IgD-negative memory B cell (primary cell): ENCODE measurements around the gene ARSB. TPM values are rescaled to one million over a fixed set of nuclear protein-coding genes. Genes with fewer than 3 reads are reported as not detected.

ENCODE experiments used
- H3K27ac Mint-ChIP-seq, 3 donors: one replicate each; pipeline ENCODE4 v1.8.0; 2020 to 2022; ENCODE audit warnings: mild to moderate bottlenecking in 3 of 3, mixed read lengths in 3 of 3, moderate library complexity in 1 of 3
- H3K27me3 Mint-ChIP-seq: one replicate; pipeline ENCODE4 v1.8.0; 2021; ENCODE audit warnings: mixed read lengths
- H3K36me3 Mint-ChIP-seq: one replicate; pipeline ENCODE4 v1.8.0; 2020; ENCODE audit warnings: mild to moderate bottlenecking, mixed read lengths
- H3K4me1 Mint-ChIP-seq, 3 donors: one replicate each; pipeline ENCODE4 v1.8.0; 2020 to 2022; ENCODE audit warnings: mixed read lengths in 3 of 3, mild to moderate bottlenecking in 1 of 3
- H3K4me3 Mint-ChIP-seq, 4 donors: one replicate each; pipeline ENCODE4 v1.8.0; 2020 to 2022; ENCODE audit warnings: mild to moderate bottlenecking in 4 of 4, mixed read lengths in 4 of 4, moderate library complexity in 3 of 4
- H3K9me3 Mint-ChIP-seq, 3 donors: one replicate each; pipeline ENCODE4 v1.8.0; 2020 to 2021; ENCODE audit warnings: mixed read lengths in 3 of 3, mild to moderate bottlenecking in 1 of 3
- polyA plus RNA-seq: library from polyadenylated mRNA; unstranded; fragments of 300-500 nt; fragmentation: Illumina TruSeq; gene quantifications from one replicate; pipeline ENCODE4 v1.2.3, GENCODE V29; 2021

ARSB gene
- polyA plus RNA-seq, 1 donor from 2014 or later, result 4.5 TPM

GRCh38 chr5:78908173-78909061 lies 76.7 kb downstream of the ARSB start:
- Mint-ChIP-seq H3K4me1 (peaks cover 21 to 30% (median 24%) of the 10 kb centered on the region in 3 donors), H3K9me3 (no peaks in the 10 kb centered on the region)

GRCh38 chr5:78907255-78907891 lies 77.7 kb downstream of the ARSB start:
- H3K27me3 Mint-ChIP-seq, result no peaks in the 10 kb centered on the region
- H3K36me3 Mint-ChIP-seq, result peaks cover 14% of the 10 kb centered on the region
- H3K4me3 Mint-ChIP-seq, result peak overlapping the region in 1 of 4 donors; percentile 38
- H3K9me3 Mint-ChIP-seq, result no peaks in the 10 kb centered on the region
- H3K27ac Mint-ChIP-seq, result peak overlapping the region in 1 of 3 donors; percentile 57
- peaks cover 21 to 30% (median 24%) of the 10 kb centered on the region in 3 donors for H3K4me1 Mint-ChIP-seq

More at GRCh38 chr5:78908173-78909061, 76.7 kb downstream of the ARSB start:
- H3K36me3 Mint-ChIP-seq, result peaks cover 11% of the 10 kb centered on the region
- no peaks in the 10 kb centered on the region for H3K27me3 Mint-ChIP-seq
- H3K27ac Mint-ChIP-seq, result no peak overlapping the region
- no peak overlapping the region for H3K4me3 Mint-ChIP-seq

GRCh38 chr5:78905084-78905938 lies 79.8 kb downstream of the ARSB start:
- Mint-ChIP-seq H3K27ac (no peak overlapping the region), H3K9me3 (peaks cover 0 to 4% (median 1%) of the 10 kb centered on the region in 3 donors), H3K27me3 (no peaks in the 10 kb centered on the region), H3K4me1 (peaks cover 16 to 28% (median 24%) of the 10 kb centered on the region in 3 donors), H3K36me3 (peaks cover 16% of the 10 kb centered on the region), H3K4me3 (peak overlapping the region in 2 of 4 donors; percentile 83 to 87)

- Mint-ChIP-seq H3K27me3 (no peaks in the 10 kb centered on the region), H3K9me3 (peaks cover 1 to 13% (median 8%) of the 10 kb centered on the region in 3 donors), H3K36me3 (peaks cover 11% of the 10 kb centered on the region), H3K4me1 (peaks cover 16 to 28% (median 17%) of the 10 kb centered on the region in 3 donors), H3K27ac (no peak overlapping the region), H3K4me3 (no peak overlapping the region)
These were observed 81.2 kb downstream of the ARSB start for GRCh38 chr5:78903861-78904260.

GRCh38 chr5:78903353-78903752 lies 81.8 kb downstream of the ARSB start:
- Mint-ChIP-seq H3K27me3 (no peaks in the 10 kb centered on the region), H3K36me3 (peaks cover 11% of the 10 kb centered on the region), H3K4me3 (no peak overlapping the region), H3K27ac (no peak overlapping the region), H3K9me3 (peaks cover 1 to 14% (median 10%) of the 10 kb centered on the region in 3 donors), H3K4me1 (peaks cover 16 to 26% (median 17%) of the 10 kb centered on the region in 3 donors)

- Mint-ChIP-seq H3K27me3 (no peaks in the 10 kb centered on the region), H3K36me3 (peaks cover 9% of the 10 kb centered on the region), H3K9me3 (peaks cover 1 to 14% (median 10%) of the 10 kb centered on the region in 3 donors)
These were observed 85.2 kb downstream of the ARSB start for GRCh38 chr5:78899922-78900362.

GRCh38 chr5:78896132-78896531 lies 89.0 kb downstream of the ARSB start:
- Mint-ChIP-seq H3K27me3 (no peaks in the 10 kb centered on the region), H3K36me3 (peaks cover 2% of the 10 kb centered on the region), H3K27ac (no peak overlapping the region), H3K4me3 (peak overlapping the region in 1 of 4 donors; percentile 7), H3K9me3 (peaks cover 3 to 10% (median 10%) of the 10 kb centered on the region in 3 donors), H3K4me1 (peaks cover 7 to 10% (median 8%) of the 10 kb centered on the region in 3 donors)

More at GRCh38 chr5:78899922-78900362, 85.2 kb downstream of the ARSB start:
- H3K4me1 Mint-ChIP-seq, result peaks cover 0 to 3% (median 0%) of the 10 kb centered on the region in 3 donors
- H3K27ac Mint-ChIP-seq, result no peak overlapping the region
- H3K4me3 Mint-ChIP-seq, result no peak overlapping the region

- Mint-ChIP-seq H3K27ac (no peak overlapping the region), H3K27me3 (peaks cover 1% of the 10 kb centered on the region), H3K9me3 (peaks cover 1 to 10% (median 10%) of the 10 kb centered on the region in 3 donors), H3K4me3 (peak overlapping the region in 1 of 4 donors; percentile 29), H3K4me1 (peaks cover 7 to 10% (median 8%) of the 10 kb centered on the region in 3 donors), H3K36me3 (peaks cover 2% of the 10 kb centered on the region)
These were observed 89.5 kb downstream of the ARSB start for GRCh38 chr5:78895616-78896015.

GRCh38 chr5:78893940-78894677 lies 91.0 kb downstream of the ARSB start:
- Mint-ChIP-seq H3K27ac (no peak overlapping the region), H3K4me3 (peak overlapping the region in 1 of 4 donors; percentile 13)

GRCh38 chr5:78890667-78891379 lies 94.3 kb downstream of the ARSB start:
- peaks cover 24 to 28% (median 24%) of the 10 kb centered on the region in 3 donors for H3K4me1 Mint-ChIP-seq
- no peak overlapping the region for H3K27ac Mint-ChIP-seq
- H3K4me3 Mint-ChIP-seq, result no peak overlapping the region
- H3K27me3 Mint-ChIP-seq, result peaks cover 1% of the 10 kb centered on the region
- H3K9me3 Mint-ChIP-seq, result peaks cover 0 to 1% (median 0%) of the 10 kb centered on the region in 3 donors
- no peaks in the 10 kb centered on the region for H3K36me3 Mint-ChIP-seq

More at GRCh38 chr5:78893940-78894677, 91.0 kb downstream of the ARSB start:
- Mint-ChIP-seq H3K9me3 (peaks cover 1 to 4% (median 3%) of the 10 kb centered on the region in 3 donors), H3K4me1 (peaks cover 7 to 10% (median 8%) of the 10 kb centered on the region in 3 donors), H3K36me3 (peaks cover 2% of the 10 kb centered on the region), H3K27me3 (peaks cover 1% of the 10 kb centered on the region)

GRCh38 chr5:78889369-78890140 lies 95.6 kb downstream of the ARSB start:
- peaks cover 0 to 1% (median 0%) of the 10 kb centered on the region in 3 donors for H3K9me3 Mint-ChIP-seq
- H3K27me3 Mint-ChIP-seq, result peaks cover 1% of the 10 kb centered on the region
- no peak overlapping the region for H3K4me3 Mint-ChIP-seq
- peaks cover 21 to 25% (median 22%) of the 10 kb centered on the region in 3 donors for H3K4me1 Mint-ChIP-seq
- H3K36me3 Mint-ChIP-seq, result no peaks in the 10 kb centered on the region
- no peak overlapping the region for H3K27ac Mint-ChIP-seq

- peaks cover 0 to 1% (median 0%) of the 10 kb centered on the region in 3 donors for H3K9me3 Mint-ChIP-seq
- no peak overlapping the region for H3K27ac Mint-ChIP-seq
- H3K4me3 Mint-ChIP-seq, result no peak overlapping the region
- peaks cover 1% of the 10 kb centered on the region for H3K27me3 Mint-ChIP-seq
- H3K4me1 Mint-ChIP-seq, result peaks cover 16 to 18% (median 17%) of the 10 kb centered on the region in 3 donors
- H3K36me3 Mint-ChIP-seq, result no peaks in the 10 kb centered on the region
These were observed 96.3 kb downstream of the ARSB start for GRCh38 chr5:78888580-78889368.
